ENCODE results near the gene FILIP1L. TPM values are rescaled to one million over a fixed set of nuclear protein-coding genes. Genes with fewer than 3 reads are reported as not detected.

FILIP1L gene
- total RNA-seq, 2 donors from 2014 or later: 270 to 279 TPM

GRCh38 chr3:100005665-100006393 lies 108.5 kb downstream of the FILIP1L start:
- peaks cover 15 to 64% of the 10 kb centered on the region in 2 donors for H3K4me1 ChIP-seq (ENCODE audit: control insufficient read depth in 1 of 2, low read depth in 2 of 2)
- no peak for TF ChIP-seq CTCF (IDR thresholded peaks at IDR 0.05)
- peak overlapping the region; percentile 22 to 72 for H3K27ac ChIP-seq
- no peak for DNase-seq (ENCODE audit: low spot score)
- no peak overlapping the region for H3K4me3 ChIP-seq
- no peaks in the 10 kb centered on the region for H3K36me3 ChIP-seq
- no peak for ATAC-seq (ENCODE audit: insufficient number of reproducible peaks, low FRiP score, low read depth)
- H3K27me3 ChIP-seq (replicated peaks; ENCODE audit: insufficient read depth): no peaks in the 10 kb centered on the region
- H3K9me3 ChIP-seq: no peaks in the 10 kb centered on the region

GRCh38 chr3:100004931-100005330 lies 109.4 kb downstream of the FILIP1L start:
- Histone ChIP-seq H3K36me3 (no peaks in the 10 kb centered on the region), H3K4me1 (ENCODE audit: control insufficient read depth in 1 of 2, low read depth in 2 of 2) (peaks cover 15 to 55% of the 10 kb centered on the region in 2 donors), H3K27me3 (replicated peaks; ENCODE audit: insufficient read depth) (no peaks in the 10 kb centered on the region), H3K4me3 (no peak overlapping the region), H3K27ac (no peak overlapping the region), H3K9me3 (no peaks in the 10 kb centered on the region)
- ATAC-seq (ENCODE audit: insufficient number of reproducible peaks, low FRiP score, low read depth): no peak
- DNase-seq (ENCODE audit: low spot score): no peak
- TF ChIP-seq CTCF (IDR thresholded peaks at IDR 0.05): no peak

GRCh38 chr3:100003609-100004503 lies 110.4 kb downstream of the FILIP1L start:
- H3K9me3 ChIP-seq: no peaks in the 10 kb centered on the region
- ATAC-seq (ENCODE audit: insufficient number of reproducible peaks, low FRiP score, low read depth): no peak
- peak overlapping the region in 1 of 2 donors; percentile 9 for H3K27ac ChIP-seq
- no peak for DNase-seq (ENCODE audit: low spot score)
- H3K27me3 ChIP-seq (replicated peaks; ENCODE audit: insufficient read depth): no peaks in the 10 kb centered on the region
- peaks cover 15 to 44% of the 10 kb centered on the region in 2 donors for H3K4me1 ChIP-seq (ENCODE audit: control insufficient read depth in 1 of 2, low read depth in 2 of 2)
- no peak overlapping the region for H3K4me3 ChIP-seq
- H3K36me3 ChIP-seq: no peaks in the 10 kb centered on the region
- TF ChIP-seq CTCF (IDR thresholded peaks at IDR 0.05): no peak

GRCh38 chr3:100002599-100003350 lies 111.5 kb downstream of the FILIP1L start:
- no peak for DNase-seq (ENCODE audit: low spot score)
- peak overlapping the region; percentile 15 to 29 for H3K27ac ChIP-seq
- no peaks in the 10 kb centered on the region for H3K36me3 ChIP-seq
- no peak for TF ChIP-seq CTCF (IDR thresholded peaks at IDR 0.05)
- no peak for ATAC-seq (ENCODE audit: insufficient number of reproducible peaks, low FRiP score, low read depth)
- H3K4me1 ChIP-seq (ENCODE audit: control insufficient read depth in 1 of 2, low read depth in 2 of 2): peaks cover 15 to 39% of the 10 kb centered on the region in 2 donors
- H3K27me3 ChIP-seq (replicated peaks; ENCODE audit: insufficient read depth): no peaks in the 10 kb centered on the region
- no peaks in the 10 kb centered on the region for H3K9me3 ChIP-seq
- no peak overlapping the region for H3K4me3 ChIP-seq
